Memory B cell (primary cell): Measurements from ENCODE around the gene DHRSX.

Source experiments
- ATAC-seq: fragments of 150-1000 bp; cut with Tn5 transposase; 2 replicates; pipeline ENCODE4 v1.10.0; 2021; ENCODE audit warnings: low read depth, mild to moderate bottlenecking, moderate library complexity
- DNase-seq, 2 donors: peaks; one replicate each; pipeline ENCODE4 v3.0.0; 2022; ENCODE audit warnings: low spot score in 2 of 2
- H3K27ac Mint-ChIP-seq: one replicate; pipeline ENCODE4 v1.8.0; 2022; ENCODE audit warnings: mild to moderate bottlenecking, moderate library complexity, mixed read lengths
- H3K27me3 Mint-ChIP-seq: one replicate; pipeline ENCODE4 v1.8.0; 2022; ENCODE audit warnings: mixed read lengths
- H3K36me3 Mint-ChIP-seq: one replicate; pipeline ENCODE4 v1.8.0; 2022; ENCODE audit warnings: mild to moderate bottlenecking, mixed read lengths
- H3K4me1 Mint-ChIP-seq: one replicate; pipeline ENCODE4 v1.8.0; 2022; ENCODE audit warnings: mixed read lengths
- H3K4me3 Mint-ChIP-seq: one replicate; pipeline ENCODE4 v1.8.0; 2022; ENCODE audit warnings: mild to moderate bottlenecking, moderate library complexity, mixed read lengths
- H3K9me3 Mint-ChIP-seq: one replicate; pipeline ENCODE4 v1.8.0; 2022; ENCODE audit warnings: mixed read lengths

Gene DHRSX

DNA sequence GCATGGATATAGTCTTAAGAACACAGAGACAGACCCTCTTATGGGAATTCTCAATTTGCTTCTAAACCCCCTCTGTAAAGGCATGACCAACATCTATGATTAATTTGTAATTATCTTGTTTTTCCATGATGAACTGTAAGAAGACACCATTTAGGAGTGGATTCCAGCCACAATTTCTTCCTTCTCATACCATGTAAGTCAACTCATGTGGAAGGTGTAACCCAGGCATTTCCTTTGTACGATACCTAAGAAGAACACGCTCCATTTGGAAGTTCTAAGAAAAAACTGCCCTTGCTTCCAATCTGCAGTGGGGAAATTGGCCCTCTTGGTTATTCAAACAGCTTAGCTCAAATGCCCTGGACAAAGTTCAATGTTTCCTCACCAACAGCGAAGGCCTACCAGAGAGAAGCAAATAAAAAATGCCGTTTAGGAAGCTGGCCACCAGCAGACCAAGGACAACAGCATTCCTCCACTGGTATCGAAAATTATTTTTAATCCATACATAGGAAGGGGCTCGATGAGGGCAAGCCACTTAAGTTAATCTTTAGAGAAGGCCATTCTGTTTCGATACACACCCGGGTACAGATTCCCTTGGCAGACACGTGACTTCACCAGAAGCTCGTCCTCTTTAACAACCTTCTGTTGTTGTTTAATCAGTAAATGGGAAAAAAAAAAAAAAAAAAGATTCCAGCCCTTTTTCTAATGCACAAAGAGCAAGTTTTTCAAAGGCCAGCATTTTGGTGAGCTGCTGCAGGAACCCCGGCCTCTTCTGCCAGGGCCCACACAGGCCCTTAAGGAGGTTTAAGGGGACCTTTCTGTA is 2.6 kb downstream of the DHRSX start:
- Mint-ChIP-seq H3K27ac (peak overlapping the region; percentile 35), H3K36me3 (peaks cover 1% of the 10 kb centered on the region), H3K4me1 (peaks cover 18% of the 10 kb centered on the region), H3K4me3 (no peak overlapping the region), H3K27me3 (no peaks in the 10 kb centered on the region), H3K9me3 (no peaks in the 10 kb centered on the region)
- ATAC-seq (no peak), DNase-seq (no peak)

DNA sequence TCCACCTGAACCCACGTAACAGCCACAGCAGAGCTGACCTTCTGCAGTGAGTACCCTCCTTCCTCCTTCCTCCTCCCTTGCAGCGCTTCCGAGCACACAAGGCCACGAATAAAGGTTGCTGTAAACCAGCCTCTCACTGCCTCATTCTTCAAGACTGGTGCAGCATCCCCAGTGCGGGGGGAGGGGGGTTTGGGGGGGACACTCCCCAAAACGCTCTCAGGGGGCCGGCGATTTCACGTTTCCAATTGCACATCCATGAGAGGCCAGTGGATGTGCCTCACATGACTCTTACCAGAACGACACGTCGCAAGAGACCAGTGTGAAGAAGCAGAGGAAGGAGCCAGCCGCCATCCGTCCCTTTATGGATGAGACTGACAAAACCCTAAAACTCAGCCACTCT is 5.2 kb downstream of the DHRSX start:
- Mint-ChIP-seq H3K9me3 (no peaks in the 10 kb centered on the region), H3K27ac (no peak overlapping the region), H3K36me3 (peaks cover 4% of the 10 kb centered on the region), H3K4me3 (no peak overlapping the region), H3K27me3 (no peaks in the 10 kb centered on the region), H3K4me1 (peaks cover 27% of the 10 kb centered on the region)
- no peak for DNase-seq
- no peak for ATAC-seq

DNA sequence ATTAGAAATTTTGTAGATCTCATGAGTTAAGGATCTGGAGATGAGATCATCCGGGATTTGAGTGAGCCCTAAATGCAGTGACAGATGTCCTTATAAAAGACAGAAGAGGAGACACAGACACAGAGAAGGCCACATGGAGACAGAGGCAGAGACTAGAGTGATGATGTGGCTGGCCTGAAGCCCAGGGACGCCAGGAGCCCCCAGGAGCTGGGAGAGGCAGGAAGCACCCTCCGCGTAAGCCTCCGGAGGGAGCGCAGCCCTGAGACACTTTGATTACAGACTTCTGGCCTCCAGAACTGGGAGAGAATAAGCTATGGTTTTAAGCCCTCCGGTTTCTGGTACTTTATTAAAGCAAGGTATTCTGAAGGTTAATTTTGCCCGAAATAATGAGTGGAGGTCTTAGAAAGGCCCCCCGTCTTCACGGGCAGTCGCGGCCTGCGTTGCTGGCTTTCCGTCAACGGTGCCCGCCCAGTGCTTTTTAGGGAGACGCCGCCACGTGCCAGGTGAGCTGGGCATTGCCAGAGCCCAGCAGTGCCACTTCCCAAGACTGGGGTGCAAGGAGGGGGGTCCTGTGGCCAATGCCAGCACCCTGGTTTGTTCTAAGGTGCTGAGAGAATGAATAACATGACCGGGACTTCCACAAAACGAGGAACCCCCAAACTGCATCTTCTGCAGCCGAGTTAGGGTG is 8.1 kb downstream of the DHRSX start:
- no peaks in the 10 kb centered on the region for H3K9me3 Mint-ChIP-seq
- H3K27ac Mint-ChIP-seq, result no peak overlapping the region
- H3K27me3 Mint-ChIP-seq, result no peaks in the 10 kb centered on the region
- peaks cover 8% of the 10 kb centered on the region for H3K36me3 Mint-ChIP-seq
- DNase-seq (no peak), ATAC-seq (no peak)
- peaks cover 13% of the 10 kb centered on the region for H3K4me1 Mint-ChIP-seq
- H3K4me3 Mint-ChIP-seq, result no peak overlapping the region

DNA sequence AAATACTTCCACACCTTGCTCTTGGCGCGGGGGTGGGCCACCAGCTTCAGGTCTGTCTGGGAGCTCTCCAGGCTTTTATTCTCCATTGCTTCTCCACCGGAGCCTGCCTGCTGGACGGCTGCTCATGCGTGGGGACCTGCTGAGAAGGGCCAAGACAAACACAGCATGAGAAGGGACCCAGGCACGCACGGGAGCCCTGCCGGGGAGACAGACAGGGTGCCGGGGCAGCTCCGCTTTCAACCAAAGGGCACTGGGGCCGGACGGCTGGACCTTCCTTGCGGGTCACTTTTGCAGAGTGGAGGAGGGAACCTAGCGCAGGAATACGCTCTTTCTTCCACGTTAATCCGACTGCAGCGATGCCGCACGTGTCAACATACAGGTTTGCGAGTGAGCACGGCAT is 10.1 kb downstream of the DHRSX start:
- Mint-ChIP-seq H3K4me1 (peaks cover 15% of the 10 kb centered on the region), H3K36me3 (peaks cover 15% of the 10 kb centered on the region), H3K9me3 (no peaks in the 10 kb centered on the region), H3K27me3 (no peaks in the 10 kb centered on the region), H3K27ac (no peak overlapping the region), H3K4me3 (no peak overlapping the region)
- ATAC-seq (no peak), DNase-seq (no peak)

DNA sequence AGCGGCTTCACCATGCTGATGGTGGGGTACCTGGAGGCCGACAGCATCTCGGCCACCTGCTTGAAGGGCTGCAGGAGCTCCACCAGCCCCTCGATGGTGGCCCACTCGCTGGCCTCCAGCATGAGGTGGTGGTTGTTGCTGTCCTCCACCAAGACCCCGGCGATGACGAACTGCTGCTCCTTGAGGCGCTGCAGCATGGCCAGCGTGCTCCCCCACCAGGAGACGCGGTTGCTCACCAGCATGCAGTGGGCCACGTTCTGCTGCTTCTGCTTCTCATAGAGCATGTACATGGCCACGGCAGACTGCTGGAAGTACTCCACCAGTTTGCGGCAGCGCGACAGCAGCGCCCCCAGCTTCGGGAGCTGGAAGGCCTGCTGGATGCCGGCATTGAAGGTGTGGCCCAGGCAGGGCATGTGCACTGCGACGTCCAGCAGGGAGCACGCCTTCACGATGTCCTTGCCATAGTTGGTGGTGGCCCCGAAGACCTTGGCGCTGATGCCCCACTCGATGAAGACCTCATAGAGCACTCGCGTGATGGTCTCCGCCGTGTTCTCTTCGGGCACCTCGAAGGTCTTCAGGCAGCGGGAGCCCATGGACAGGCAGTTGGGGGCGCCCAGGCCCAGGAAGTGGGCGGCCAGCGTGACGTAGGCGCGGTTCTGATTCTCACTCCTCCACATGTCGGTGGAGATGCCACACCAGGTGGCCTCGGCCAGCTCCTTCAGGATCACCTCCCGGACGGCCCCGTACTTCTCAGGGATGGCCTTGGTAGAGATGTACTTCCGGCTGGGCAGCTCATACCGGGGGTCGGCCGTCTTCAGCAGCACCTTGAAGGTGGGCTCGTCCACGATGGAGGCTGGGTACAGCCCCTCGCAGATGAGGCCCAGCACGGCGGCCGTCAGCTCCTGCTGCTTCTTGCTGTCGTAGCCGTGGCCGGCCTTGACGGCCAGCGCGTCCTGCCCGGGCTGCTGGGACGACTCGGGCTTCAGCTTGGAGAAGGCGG is 11.0 kb downstream of the DHRSX start:
- DNase-seq (no peak), ATAC-seq (no peak)
- Mint-ChIP-seq H3K27ac (no peak overlapping the region), H3K36me3 (peaks cover 16% of the 10 kb centered on the region), H3K9me3 (no peaks in the 10 kb centered on the region), H3K4me3 (no peak overlapping the region), H3K4me1 (peaks cover 16% of the 10 kb centered on the region), H3K27me3 (no peaks in the 10 kb centered on the region)

DNA sequence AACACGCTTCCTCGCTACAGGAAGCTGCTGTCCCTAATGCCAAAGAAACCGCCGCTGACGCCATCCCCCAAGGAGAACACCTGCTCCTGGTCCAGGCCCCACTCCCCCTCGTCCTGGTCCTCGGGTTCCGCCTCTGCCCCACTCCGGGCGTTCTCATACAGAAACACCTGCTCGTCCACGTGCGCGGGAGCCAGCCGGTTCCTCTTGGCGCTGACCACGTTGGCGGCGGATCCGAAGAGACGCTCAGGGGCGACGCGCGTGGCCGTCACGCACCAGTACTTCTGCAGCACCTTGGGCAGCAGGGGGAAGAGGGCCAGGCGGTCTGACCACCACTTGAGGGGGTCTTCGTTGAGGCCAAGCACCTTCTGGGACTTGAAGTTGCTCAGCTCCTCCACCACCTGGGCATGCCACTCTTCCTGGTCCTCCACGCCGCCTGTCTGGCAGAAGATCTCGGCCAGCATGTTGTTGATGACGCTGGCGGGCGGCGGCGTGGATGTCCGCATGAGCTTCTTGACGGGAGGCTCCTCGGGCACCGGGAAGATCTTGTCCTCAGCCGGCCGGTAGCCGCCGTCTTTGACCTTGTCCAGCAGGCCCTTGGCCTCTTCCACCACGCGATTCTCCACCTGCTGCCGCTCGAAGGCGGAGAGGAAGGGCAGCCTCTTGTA is 12.0 kb downstream of the DHRSX start:
- DNase-seq (no peak), ATAC-seq (no peak)
- Mint-ChIP-seq H3K36me3 (peaks cover 16% of the 10 kb centered on the region), H3K4me1 (peaks cover 16% of the 10 kb centered on the region), H3K9me3 (no peaks in the 10 kb centered on the region), H3K4me3 (no peak overlapping the region), H3K27me3 (no peaks in the 10 kb centered on the region), H3K27ac (no peak overlapping the region)

DNA sequence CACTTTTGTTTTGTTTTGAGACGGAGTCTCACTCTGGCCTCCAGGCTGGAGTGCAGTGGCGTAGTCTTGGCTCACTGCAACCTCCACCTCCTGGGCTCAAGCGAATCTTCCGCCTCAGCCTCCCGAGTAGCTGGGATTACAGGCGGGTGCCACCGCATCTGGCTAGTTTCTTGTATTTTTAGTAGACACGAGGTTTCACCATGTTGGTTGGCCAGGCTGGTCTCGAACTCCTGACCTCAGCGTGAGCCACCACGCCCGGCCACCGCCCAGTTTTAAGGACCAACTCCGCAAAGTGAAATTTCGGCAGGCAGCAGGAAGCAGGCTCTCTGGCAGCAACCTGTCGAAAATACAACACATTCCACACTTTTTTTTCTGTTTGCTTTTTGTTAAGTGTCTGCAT is 13.4 kb downstream of the DHRSX start:
- H3K36me3 Mint-ChIP-seq, result peaks cover 18% of the 10 kb centered on the region

DNA sequence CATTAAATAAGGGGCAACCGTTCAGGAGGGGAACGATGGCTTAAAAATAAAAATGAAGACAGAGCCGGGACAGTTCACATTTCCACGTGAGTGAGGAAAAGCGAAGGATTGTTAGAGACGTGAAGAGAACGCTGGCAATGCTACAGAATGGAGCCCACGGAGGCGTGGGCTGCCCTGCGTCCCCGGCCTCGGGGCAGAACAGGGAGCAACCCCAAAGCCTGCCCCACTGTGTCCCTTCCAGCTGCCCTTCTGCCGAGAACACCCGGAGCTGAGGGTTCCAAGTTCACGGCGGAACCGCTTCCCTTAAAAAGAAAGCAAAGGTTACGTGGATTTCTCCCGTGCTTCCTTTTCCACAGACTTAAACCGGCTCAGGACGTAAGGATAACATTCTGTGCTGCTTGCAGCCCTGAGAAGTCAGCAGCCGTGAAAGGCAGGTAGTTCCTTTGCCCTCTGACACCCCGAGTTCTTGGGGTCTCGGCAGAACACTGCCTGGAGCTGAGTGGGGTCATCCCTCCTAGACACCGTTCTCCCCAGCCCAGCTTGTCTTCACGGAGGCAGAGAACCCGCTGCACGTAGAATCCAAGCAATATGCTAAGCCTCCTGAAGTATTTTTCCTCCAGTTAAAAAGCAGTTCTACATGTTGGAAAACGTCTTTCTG is 14.2 kb downstream of the DHRSX start:
- no peaks in the 10 kb centered on the region for H3K27me3 Mint-ChIP-seq
- no peak overlapping the region for H3K27ac Mint-ChIP-seq
- peaks cover 8% of the 10 kb centered on the region for H3K4me1 Mint-ChIP-seq
- DNase-seq (no peak), ATAC-seq (no peak)
- H3K4me3 Mint-ChIP-seq, result no peak overlapping the region
- peaks cover 18% of the 10 kb centered on the region for H3K36me3 Mint-ChIP-seq
- no peaks in the 10 kb centered on the region for H3K9me3 Mint-ChIP-seq

More for the DNA sequence above, 13.4 kb downstream of the DHRSX start:
- no peak overlapping the region for H3K27ac Mint-ChIP-seq
- no peak for DNase-seq
- no peaks in the 10 kb centered on the region for H3K27me3 Mint-ChIP-seq
- no peaks in the 10 kb centered on the region for H3K9me3 Mint-ChIP-seq
- H3K4me1 Mint-ChIP-seq, result peaks cover 14% of the 10 kb centered on the region
- no peak for ATAC-seq
- no peak overlapping the region for H3K4me3 Mint-ChIP-seq

DNA sequence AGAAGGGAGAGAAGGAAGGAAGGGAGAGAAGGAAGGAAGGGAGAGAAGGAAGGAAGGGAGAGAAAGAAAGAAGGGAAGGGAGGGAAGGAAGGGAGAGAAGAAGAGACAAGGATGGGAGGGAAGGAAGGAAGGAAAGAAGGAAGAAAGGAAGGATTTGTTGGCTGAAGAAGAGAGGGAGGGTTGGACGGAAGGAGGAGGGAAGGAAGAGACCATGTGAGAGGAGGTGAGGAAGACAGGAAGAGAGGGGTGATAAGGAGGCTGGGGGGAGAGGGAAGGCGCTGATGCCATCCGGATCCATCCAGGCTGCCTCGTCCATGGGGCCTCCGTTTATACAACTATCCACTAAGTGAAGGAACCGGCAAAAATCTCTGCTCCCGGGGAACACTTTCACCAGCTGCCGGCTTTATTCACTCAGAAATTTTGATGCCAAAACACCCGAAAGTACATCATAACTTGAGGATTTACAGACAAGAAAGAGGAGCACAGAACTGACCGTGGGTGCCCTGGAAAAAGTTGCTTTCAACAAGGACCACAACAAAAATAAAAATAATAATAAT is 14.9 kb downstream of the DHRSX start:
- peaks cover 15% of the 10 kb centered on the region for H3K36me3 Mint-ChIP-seq
- H3K27ac Mint-ChIP-seq, result peak overlapping the region; percentile 35
- H3K27me3 Mint-ChIP-seq, result no peaks in the 10 kb centered on the region

DNA sequence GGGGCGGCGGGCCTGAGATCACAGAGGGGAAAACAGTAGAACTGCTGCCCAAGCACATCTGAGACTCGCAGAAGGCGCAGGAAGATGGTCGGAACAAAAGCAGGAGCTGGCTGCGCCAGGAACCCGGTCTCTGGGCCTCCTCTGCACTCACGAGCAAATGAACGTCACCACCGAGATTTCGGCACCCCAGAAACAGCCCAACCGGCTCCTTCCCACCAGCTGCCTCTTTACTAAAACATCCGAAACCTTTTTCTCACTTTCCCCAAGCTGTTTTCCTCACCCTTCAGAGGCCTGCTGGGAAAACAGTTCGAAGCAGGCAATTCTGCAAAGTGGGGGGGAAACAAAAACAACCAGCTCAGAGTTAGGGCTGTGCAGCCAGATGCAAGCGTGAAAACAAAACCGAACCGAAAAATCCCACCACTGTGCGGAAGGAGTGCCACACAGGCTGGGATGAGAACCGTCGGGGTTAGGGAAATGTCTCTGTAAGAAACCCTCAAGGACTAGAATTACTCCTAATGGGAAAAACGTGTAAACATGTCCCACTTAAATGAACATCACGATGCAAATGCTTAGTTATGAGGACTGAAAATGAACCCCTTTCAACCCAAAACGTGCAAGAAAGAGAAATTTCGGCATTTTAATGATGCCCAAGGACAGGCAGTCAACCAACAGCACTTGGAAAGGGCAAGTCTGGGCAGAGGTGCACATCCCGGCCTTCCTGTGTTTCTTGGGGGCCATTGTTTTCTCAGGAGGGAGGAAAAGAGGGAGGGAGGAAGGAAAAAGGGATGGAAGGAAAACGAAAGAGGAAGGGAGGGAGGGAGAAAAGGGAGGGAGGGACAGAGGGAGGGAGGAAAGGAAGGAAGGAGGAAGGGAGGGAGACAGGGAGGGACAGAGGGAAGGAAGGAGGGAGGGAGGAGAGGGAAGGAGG is 15.8 kb downstream of the DHRSX start:
- Mint-ChIP-seq H3K4me1 (peaks cover 3% of the 10 kb centered on the region), H3K27ac (no peak overlapping the region), H3K4me3 (no peak overlapping the region), H3K27me3 (no peaks in the 10 kb centered on the region), H3K36me3 (peaks cover 18% of the 10 kb centered on the region), H3K9me3 (peaks cover 3% of the 10 kb centered on the region)
- no peak for ATAC-seq
- no peak for DNase-seq

More for the DNA sequence above, 14.9 kb downstream of the DHRSX start:
- H3K9me3 Mint-ChIP-seq, result no peaks in the 10 kb centered on the region
- ATAC-seq (no peak), DNase-seq (no peak)
- no peak overlapping the region for H3K4me3 Mint-ChIP-seq
- H3K4me1 Mint-ChIP-seq, result peaks cover 3% of the 10 kb centered on the region

DNA sequence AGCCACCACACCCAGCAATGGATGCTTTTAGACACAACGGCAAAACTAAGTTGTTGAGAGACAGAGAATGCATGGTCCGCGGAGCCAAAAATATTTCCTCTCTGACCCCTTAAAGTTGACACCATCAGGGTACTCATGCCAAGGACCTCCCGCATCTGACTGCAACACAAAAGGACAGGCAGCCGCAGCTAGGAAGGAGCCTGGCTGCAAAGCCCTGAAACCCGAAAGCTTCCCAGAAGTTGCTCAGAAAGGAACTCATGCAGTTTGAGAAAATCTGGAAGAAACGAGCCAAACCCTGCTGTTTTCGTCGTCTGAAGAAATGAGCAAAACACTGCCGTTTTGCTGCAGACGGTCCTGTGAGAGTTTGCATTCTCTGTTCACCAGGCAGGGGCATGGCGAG is 16.5 kb downstream of the DHRSX start:
- Mint-ChIP-seq H3K27ac (no peak overlapping the region), H3K36me3 (peaks cover 22% of the 10 kb centered on the region), H3K9me3 (peaks cover 3% of the 10 kb centered on the region), H3K4me3 (no peak overlapping the region), H3K4me1 (peaks cover 3% of the 10 kb centered on the region), H3K27me3 (no peaks in the 10 kb centered on the region)
- ATAC-seq (no peak), DNase-seq (no peak)

DNA sequence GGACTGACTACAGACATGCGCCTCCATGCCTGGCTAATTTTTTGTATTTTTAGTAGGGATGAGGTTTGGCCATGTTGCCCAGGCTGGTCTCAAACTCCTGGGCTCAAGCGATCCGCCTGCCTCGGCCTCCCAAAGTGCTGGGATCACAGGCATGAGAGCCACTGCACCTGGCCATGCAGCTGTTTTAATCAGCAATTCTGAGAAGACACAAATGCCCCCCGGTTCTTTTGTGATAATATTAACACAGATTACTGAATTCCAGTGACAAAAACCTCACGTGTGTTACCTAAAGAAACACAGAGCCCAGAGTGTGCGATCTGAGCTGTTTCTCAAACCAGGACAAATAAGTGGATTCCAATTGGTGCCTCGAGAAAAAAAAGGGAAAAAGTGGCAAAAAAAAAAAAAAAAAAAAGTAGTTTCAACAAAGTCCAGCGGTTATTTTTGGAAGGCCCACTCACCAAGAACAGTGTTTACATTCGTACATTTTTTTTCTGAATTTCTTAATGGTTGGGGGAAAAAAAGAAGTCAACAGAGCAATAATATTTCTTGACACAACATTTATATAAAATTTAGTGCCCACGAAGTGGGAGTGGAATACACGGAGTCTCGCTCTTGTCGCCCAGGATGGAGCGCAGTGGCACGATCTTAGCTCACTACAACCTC is 17.2 kb downstream of the DHRSX start:
- no peak overlapping the region for H3K4me3 Mint-ChIP-seq
- ATAC-seq (no peak), DNase-seq (no peak)
- no peaks in the 10 kb centered on the region for H3K27me3 Mint-ChIP-seq
- peaks cover 19% of the 10 kb centered on the region for H3K36me3 Mint-ChIP-seq
- peaks cover 3% of the 10 kb centered on the region for H3K4me1 Mint-ChIP-seq
- H3K9me3 Mint-ChIP-seq, result peaks cover 3% of the 10 kb centered on the region
- no peak overlapping the region for H3K27ac Mint-ChIP-seq
